NCI-H526 treated with DMSO at 0.1 percent for 48 hours (cell line): ENCODE results near the gene ARL10.
A peak's percentile ranks its signal among the peaks of the same experiment; 100 is the strongest.
"Not testable (repeated sequence)": the region's sequence is repeated elsewhere in the genome, so short reads cannot be mapped to it uniquely, and the experiment has no call there.

ENCODE experiments used
- DNase-seq: peaks from one replicate; lab custom pipeline; 2025; lab: John Stamatoyannopoulos, UW

The ARL10 gene

GRCh38 chr5:176388444-176389134 is 23.3 kb downstream of the ARL10 start, which contains the start of the genes HIGD2A and NOP16:
TSS of gene HIGD2A (plus strand) at chr5:176388751. CDS start at chr5:176388820, 69 bp downstream.
TSS of gene NOP16 (minus strand) at chr5:176388598. CDS start at chr5:176388539, 59 bp downstream.
- peak; percentile 93 for DNase-seq

GRCh38 chr5:176389135-176390123 is 24.1 kb downstream of the ARL10 start:
- no peak for DNase-seq

- no peak for DNase-seq
Measured at GRCh38 chr5:176391479-176391878, 26.2 kb downstream of the ARL10 start.

GRCh38 chr5:176391999-176392398 is 26.7 kb downstream of the ARL10 start:
- no peak for DNase-seq

GRCh38 chr5:176392526-176392925 is 27.2 kb downstream of the ARL10 start:
- no peak for DNase-seq

- DNase-seq = no peak
Measured at GRCh38 chr5:176394096-176394495, 28.8 kb downstream of the ARL10 start.

- no peak for DNase-seq
Measured at GRCh38 chr5:176394881-176395675, 29.8 kb downstream of the ARL10 start.

- DNase-seq = no peak
Measured at GRCh38 chr5:176396330-176396729, 31.0 kb downstream of the ARL10 start.

- DNase-seq = no peak
Measured at GRCh38 chr5:176397736-176398420, 32.6 kb downstream of the ARL10 start.

- DNase-seq = no peak
Measured at GRCh38 chr5:176400382-176401156, 35.3 kb downstream of the ARL10 start.

GRCh38 chr5:176401281-176402205 is 36.3 kb downstream of the ARL10 start:
- DNase-seq = no peak

- no peak for DNase-seq
Measured at GRCh38 chr5:176405656-176406435, 40.6 kb downstream of the ARL10 start.

GRCh38 chr5:176406436-176407052 is 41.3 kb downstream of the ARL10 start:
- no peak for DNase-seq

- DNase-seq = no peak
Measured at GRCh38 chr5:176407456-176408251, 42.4 kb downstream of the ARL10 start.

GRCh38 chr5:176408252-176408573 is 42.9 kb downstream of the ARL10 start:
- not testable (repeated sequence) for DNase-seq

- DNase-seq = no peak
Measured at GRCh38 chr5:176408590-176408989, 43.3 kb downstream of the ARL10 start.

- no peak for DNase-seq
Measured at GRCh38 chr5:176409765-176410164, 44.5 kb downstream of the ARL10 start.
